LNCAP (cell line): ENCODE measurements around the gene CYFIP2.

Experiments used
- CTCF ChIP-seq: fragments of 450-650 bp; IDR thresholded peaks from 2 replicates; pipeline ENCODE4 v1.5.1; 2017; ENCODE audit warnings: mild to moderate bottlenecking

CYFIP2 gene

GRCh38 chr5:157381746-157382145 lies 115.8 kb downstream of the CYFIP2 start:
- no peak for TF ChIP-seq CTCF

- TF ChIP-seq CTCF = no peak
These were observed 117.3 kb downstream of the CYFIP2 start for GRCh38 chr5:157382996-157383800.

- TF ChIP-seq CTCF = no peak
These were observed 119.2 kb downstream of the CYFIP2 start for GRCh38 chr5:157384971-157385709.

- no peak for TF ChIP-seq CTCF
These were observed 121.2 kb downstream of the CYFIP2 start for GRCh38 chr5:157387041-157387563.

- no peak for TF ChIP-seq CTCF
These were observed 121.8 kb downstream of the CYFIP2 start for GRCh38 chr5:157387683-157388093.

GRCh38 chr5:157388111-157388710 lies 122.3 kb downstream of the CYFIP2 start:
- TF ChIP-seq CTCF = no peak

- no peak for TF ChIP-seq CTCF
These were observed 123.2 kb downstream of the CYFIP2 start for GRCh38 chr5:157389103-157389502.
